Stimulated activated naive CD8-positive, alpha-beta T cell treated with anti-CD3 and anti-CD28 coated beads, Interleukin-15, amount 100 ng/mL, for 72 hours (primary cell): Measurements from ENCODE around the gene SYNGAP1.
"Not testable (repeated sequence)": the region's sequence is repeated elsewhere in the genome, so short reads cannot be mapped to it uniquely, and the experiment has no call there.

Source experiments
- ATAC-seq: fragments of 150-1000 bp; cut with Tn5 transposase; 2 replicates; pipeline ENCODE4 v1.10.0; 2021; ENCODE audit warnings: mild to moderate bottlenecking, moderate library complexity
- DNase-seq, 2 donors: peaks; one replicate each; pipeline ENCODE4 v3.0.0; 2021 to 2022
- H3K27ac Mint-ChIP-seq, 2 donors: one replicate each; pipeline ENCODE4 v1.8.0; 2022; ENCODE audit warnings: mild to moderate bottlenecking in 2 of 2, mixed read lengths in 2 of 2, moderate library complexity in 2 of 2
- H3K27me3 Mint-ChIP-seq: one replicate; pipeline ENCODE4 v1.8.0; 2022; ENCODE audit warnings: mixed read lengths
- H3K4me1 Mint-ChIP-seq: one replicate; pipeline ENCODE4 v1.8.0; 2022; ENCODE audit warnings: mild to moderate bottlenecking, mixed read lengths
- H3K4me3 Mint-ChIP-seq, 2 donors: one replicate each; pipeline ENCODE4 v1.8.0; 2022; ENCODE audit warnings: mild to moderate bottlenecking in 2 of 2, mixed read lengths in 2 of 2, moderate library complexity in 1 of 2
- H3K9me3 Mint-ChIP-seq, 2 donors: one replicate each; pipeline ENCODE4 v1.8.0; 2022; ENCODE audit warnings: mixed read lengths in 2 of 2

SYNGAP1 gene

DNA sequence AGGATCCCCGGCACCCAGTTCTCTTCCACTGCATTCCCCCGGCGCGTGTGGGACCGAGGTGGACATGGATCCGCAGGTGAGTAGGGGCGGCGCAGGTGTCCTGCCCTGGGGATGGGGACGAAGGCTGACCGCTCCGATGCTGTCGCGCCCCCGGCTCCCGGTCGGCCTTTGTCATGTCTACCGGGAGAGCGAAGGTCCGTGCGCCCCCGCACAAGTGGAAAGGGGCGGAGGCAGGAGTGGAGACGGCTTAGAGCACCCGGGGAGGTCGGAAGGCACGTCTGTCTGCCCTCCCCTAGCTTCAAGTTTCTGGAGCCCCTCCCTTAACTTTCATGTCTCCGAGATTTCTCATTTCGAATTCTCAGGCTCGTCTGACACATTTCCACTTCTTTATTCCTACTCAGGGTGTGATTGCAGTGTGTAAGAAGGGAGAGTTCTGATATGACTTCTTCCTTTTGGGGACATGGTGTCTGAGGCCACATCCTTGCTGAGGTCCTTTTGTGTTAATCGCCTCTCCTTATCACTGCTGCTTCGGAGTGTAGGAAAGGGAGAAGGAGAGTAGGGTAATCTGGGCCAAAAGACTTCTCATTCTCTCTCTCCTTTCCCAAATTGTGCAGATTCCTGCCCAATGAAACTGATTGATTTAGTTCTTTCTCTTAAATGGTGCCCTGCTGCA, 27.8 kb upstream of the SYNGAP1 start:
- ATAC-seq: peak; percentile 52
- H3K4me3 Mint-ChIP-seq: peak overlapping the region; percentile 94 to 97
- H3K27me3 Mint-ChIP-seq: no peaks in the 10 kb centered on the region
- H3K4me1 Mint-ChIP-seq: peaks cover 43% of the 10 kb centered on the region
- peak overlapping the region; percentile 94 to 97 for H3K27ac Mint-ChIP-seq
- peak; percentile 37 to 61 for DNase-seq
- H3K9me3 Mint-ChIP-seq: no peaks in the 10 kb centered on the region

DNA sequence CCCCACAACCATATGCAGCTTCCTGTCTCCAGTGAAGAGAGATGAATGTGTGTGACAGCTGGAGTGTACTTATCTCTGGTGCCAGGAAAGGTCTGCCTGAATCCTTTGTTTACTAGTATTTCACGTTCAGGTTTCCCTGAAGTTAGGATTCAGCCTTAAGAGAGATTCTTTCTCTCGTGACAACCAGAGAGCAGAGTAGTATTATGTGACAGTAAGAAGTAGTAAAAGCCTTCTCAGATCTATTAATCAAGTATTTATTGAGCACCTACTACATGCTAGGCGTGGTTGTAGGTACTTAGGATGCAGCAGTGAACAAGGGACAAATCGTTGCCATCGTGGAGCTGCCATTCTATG, 27.3 kb upstream of the SYNGAP1 start:
- Mint-ChIP-seq H3K9me3 (no peaks in the 10 kb centered on the region), H3K27ac (peak overlapping the region; percentile 94 to 97), H3K4me3 (peak overlapping the region; percentile 94 to 97), H3K4me1 (peaks cover 43% of the 10 kb centered on the region), H3K27me3 (no peaks in the 10 kb centered on the region)
- ATAC-seq: no peak
- DNase-seq: no peak

DNA sequence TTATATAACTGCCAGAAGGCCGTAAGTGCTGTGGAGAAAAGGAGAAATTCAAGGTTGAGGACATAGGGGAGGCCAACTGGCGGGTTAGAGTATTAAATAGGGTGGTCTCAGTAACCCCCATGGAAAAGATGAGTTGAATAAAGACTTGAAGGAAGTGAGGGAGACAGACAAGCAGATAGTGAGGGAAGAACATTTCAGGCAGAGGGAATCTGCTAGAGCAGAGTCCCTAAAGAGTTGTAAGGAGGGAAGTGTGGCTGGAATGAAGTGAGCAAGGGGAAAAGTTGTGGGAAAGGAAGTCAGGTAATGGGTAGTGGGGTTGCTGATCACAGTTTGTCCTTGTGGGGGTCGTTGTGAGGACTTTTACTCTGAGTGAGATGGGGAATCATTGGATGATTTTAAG, 26.9 kb upstream of the SYNGAP1 start:
- Mint-ChIP-seq H3K9me3 (no peaks in the 10 kb centered on the region), H3K4me1 (peaks cover 43% of the 10 kb centered on the region)
- no peak for DNase-seq

DNA sequence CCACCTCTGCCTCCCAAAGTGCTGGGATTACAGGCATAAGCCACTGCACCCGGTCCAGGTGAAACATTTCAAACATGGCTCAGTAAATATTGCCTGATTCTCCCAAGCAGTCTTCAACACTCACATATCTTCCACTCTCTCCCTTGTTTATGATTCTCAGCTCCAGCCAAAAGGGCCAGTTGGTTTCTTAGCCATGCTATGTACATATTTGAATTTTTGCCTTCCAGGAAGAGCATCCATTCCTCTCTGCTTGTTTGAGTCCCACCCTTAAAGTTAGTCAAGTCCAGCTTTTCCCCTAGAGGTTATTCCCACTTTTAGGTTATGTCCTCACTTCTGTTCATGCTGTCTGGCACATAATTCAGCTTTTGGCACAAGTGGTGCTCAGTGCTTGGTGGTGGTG, 22.3 kb upstream of the SYNGAP1 start:
- ATAC-seq (no peak), DNase-seq (no peak)
- no peaks in the 10 kb centered on the region for H3K9me3 Mint-ChIP-seq
- no peaks in the 10 kb centered on the region for H3K27me3 Mint-ChIP-seq
- H3K4me1 Mint-ChIP-seq: peaks cover 29% of the 10 kb centered on the region
- H3K27ac Mint-ChIP-seq: no peak overlapping the region
- no peak overlapping the region for H3K4me3 Mint-ChIP-seq

More for the DNA sequence above, 26.9 kb upstream of the SYNGAP1 start:
- peak overlapping the region; percentile 45 to 94 for H3K27ac Mint-ChIP-seq
- ATAC-seq: no peak
- H3K27me3 Mint-ChIP-seq: no peaks in the 10 kb centered on the region
- H3K4me3 Mint-ChIP-seq: peak overlapping the region; percentile 94 to 97

DNA sequence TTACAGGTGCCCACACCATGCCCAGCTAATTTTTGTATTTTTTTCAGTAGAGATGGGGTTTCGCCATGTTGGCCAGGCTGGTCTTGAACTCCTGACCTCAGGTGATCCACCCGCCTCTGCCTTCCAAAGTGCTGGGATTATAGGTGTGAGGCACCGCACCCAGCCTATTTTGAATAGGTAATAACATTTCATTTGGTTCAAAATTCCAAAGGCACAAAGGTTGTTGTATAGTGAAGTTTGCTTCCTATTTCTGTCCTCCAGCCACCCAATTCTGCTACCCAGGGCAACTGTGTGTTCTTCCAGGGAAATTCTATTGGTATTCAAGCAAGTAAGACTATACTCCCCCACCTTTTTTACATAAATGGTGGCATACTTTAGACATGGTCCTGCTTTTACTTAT, 21.3 kb upstream of the SYNGAP1 start:
- peaks cover 19% of the 10 kb centered on the region for H3K4me1 Mint-ChIP-seq
- H3K27me3 Mint-ChIP-seq, H3K9me3 Mint-ChIP-seq, H3K27ac Mint-ChIP-seq, H3K4me3 Mint-ChIP-seq, ATAC-seq, DNase-seq: not testable (repeated sequence)

DNA sequence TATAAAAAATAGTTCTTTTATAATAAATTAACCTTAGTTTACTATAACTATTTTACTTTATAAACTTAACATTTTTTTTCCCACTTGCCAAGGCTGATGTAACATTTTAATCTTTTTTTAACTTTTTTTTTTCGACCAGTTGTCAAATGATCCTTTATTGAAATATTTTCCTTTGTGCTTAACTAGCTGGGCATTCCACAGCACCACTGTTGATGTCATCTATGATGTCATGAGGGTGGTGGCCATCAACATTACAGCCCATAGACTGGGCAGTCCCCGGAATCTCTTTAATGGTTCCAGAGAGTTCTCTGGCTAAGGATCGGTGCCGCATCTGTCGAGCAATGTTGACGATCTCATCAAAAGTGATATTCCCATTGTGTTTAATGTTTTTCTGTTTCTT, 20.0 kb upstream of the SYNGAP1 start:
- not testable (repeated sequence) for H3K9me3 Mint-ChIP-seq, H3K4me1 Mint-ChIP-seq, DNase-seq, ATAC-seq, H3K4me3 Mint-ChIP-seq, H3K27me3 Mint-ChIP-seq, H3K27ac Mint-ChIP-seq

DNA sequence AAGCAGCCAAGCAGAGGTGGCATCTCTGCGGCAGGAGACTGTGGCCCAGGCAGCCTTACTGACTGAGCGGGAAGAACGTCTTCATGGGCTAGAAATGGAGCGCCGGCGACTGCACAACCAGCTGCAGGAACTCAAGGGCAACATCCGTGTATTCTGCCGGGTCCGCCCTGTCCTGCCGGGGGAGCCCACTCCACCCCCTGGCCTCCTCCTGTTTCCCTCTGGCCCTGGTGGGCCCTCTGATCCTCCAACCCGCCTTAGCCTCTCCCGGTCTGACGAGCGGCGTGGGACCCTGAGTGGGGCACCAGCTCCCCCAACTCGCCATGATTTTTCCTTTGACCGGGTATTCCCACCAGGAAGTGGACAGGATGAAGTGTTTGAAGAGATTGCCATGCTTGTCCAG, 15.0 kb upstream of the SYNGAP1 start:
- ATAC-seq: no peak
- no peaks in the 10 kb centered on the region for H3K9me3 Mint-ChIP-seq
- no peaks in the 10 kb centered on the region for H3K27me3 Mint-ChIP-seq
- peaks cover 12% of the 10 kb centered on the region for H3K4me1 Mint-ChIP-seq
- H3K27ac Mint-ChIP-seq: no peak overlapping the region
- DNase-seq: no peak
- no peak overlapping the region for H3K4me3 Mint-ChIP-seq

DNA sequence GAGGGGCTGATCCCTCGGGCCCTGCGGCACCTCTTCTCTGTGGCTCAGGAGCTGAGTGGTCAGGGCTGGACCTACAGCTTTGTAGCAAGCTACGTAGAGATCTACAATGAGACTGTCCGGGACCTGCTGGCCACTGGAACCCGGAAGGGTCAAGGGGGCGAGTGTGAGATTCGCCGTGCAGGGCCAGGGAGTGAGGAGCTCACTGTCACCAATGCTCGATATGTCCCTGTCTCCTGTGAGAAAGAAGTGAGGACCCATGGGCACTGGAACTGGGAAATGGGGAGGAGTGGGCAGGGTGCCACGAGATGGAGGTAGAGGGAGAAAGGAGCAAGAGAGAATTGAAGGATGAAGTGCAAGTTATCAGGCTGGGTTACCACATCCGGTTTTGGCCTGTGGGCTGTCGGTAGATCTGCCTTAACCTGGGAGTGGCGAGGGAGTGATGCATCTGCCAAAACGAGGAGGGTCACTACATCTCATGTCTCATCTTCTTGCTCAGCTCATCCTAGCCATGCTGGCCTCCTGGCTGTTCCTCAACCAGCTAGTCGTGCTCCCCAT, 14.4 kb upstream of the SYNGAP1 start:
- H3K9me3 Mint-ChIP-seq: no peaks in the 10 kb centered on the region
- H3K4me1 Mint-ChIP-seq: peaks cover 15% of the 10 kb centered on the region
- H3K4me3 Mint-ChIP-seq: no peak overlapping the region
- peak overlapping the region in 1 of 2 donors; percentile 50 for H3K27ac Mint-ChIP-seq
- no peak for DNase-seq
- no peaks in the 10 kb centered on the region for H3K27me3 Mint-ChIP-seq
- ATAC-seq: no peak

DNA sequence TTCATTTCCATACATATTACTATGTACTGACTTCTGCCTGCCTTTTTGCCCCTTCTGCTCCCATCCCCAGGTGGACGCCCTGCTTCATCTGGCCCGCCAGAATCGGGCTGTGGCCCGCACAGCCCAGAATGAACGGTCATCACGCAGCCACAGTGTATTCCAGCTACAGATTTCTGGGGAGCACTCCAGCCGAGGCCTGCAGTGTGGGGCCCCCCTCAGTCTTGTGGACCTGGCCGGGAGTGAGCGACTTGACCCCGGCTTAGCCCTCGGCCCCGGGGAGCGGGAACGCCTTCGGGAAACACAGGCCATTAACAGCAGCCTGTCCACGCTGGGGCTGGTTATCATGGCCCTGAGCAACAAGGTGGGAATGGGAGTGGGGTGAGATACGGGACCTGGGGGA, 13.7 kb upstream of the SYNGAP1 start:
- Mint-ChIP-seq H3K4me1 (peaks cover 15% of the 10 kb centered on the region), H3K9me3 (no peaks in the 10 kb centered on the region), H3K27ac (no peak overlapping the region), H3K27me3 (no peaks in the 10 kb centered on the region), H3K4me3 (no peak overlapping the region)
- ATAC-seq (no peak), DNase-seq (no peak)

DNA sequence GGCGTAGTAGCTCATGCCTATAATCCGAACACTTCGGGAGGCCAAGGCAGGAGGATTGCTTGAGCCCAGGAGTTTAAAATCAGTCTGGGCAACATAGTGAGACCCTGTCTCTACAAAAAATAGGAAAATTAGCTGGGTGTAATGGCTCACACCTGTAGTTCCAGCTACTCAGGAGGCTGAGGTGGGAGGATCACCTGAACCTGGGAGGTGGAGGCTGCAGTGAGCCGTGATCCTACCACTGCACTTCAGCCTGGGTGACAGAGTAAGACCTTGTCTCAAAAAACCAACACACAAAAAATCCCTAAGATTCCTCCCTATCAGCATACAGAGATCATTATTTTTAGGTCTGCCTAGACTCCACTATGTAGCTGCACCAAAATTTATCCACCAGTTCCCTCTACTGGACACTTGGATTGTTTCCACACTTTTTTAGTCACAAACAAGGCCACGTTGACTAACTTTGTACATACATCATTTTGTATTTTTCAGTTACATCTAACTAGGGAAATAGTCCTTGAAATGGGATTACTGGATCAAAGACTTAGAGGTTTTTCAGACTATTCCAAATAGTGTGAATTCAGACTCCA, 12.6 kb upstream of the SYNGAP1 start:
- DNase-seq: no peak
- no peaks in the 10 kb centered on the region for H3K27me3 Mint-ChIP-seq
- H3K27ac Mint-ChIP-seq: no peak overlapping the region
- no peaks in the 10 kb centered on the region for H3K9me3 Mint-ChIP-seq
- no peak overlapping the region for H3K4me3 Mint-ChIP-seq
- H3K4me1 Mint-ChIP-seq: peaks cover 24% of the 10 kb centered on the region
- no peak for ATAC-seq

DNA sequence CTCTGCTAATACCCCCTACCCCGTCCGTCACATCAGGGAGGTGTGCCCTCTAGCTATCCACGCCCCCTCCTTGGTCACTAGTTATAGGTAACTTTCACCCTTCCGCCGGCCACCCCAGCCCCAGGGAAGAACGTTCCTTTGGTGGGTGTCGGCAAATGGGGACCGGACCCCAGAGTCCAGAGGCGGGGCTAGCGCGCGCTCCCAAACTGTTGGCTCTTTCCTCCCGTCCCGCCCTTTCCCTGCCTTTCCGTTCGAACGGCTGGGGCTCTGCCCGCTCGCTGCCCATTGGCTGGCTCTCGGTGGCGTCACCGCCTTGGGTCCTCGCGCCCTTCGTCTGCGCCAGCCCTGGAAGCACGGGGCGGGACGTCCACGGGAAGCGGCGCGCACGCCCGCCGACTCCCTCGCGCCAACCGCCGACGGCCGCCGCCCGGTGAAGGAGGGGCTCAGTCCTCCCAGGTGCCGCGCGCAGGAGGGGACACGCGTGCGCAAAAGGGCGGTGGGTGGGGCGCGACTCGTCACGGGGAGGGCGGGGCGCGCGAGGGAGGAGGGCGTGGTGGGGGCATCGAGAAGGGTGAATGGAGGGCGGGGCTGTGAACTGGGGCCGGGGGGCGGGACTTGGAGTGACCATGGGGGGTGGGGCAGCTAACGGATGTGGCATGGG, 9.7 kb upstream of the SYNGAP1 start:
- H3K4me3 Mint-ChIP-seq: peak overlapping the region; percentile 76 to 90
- H3K27me3 Mint-ChIP-seq: no peaks in the 10 kb centered on the region
- peak; percentile 86 for ATAC-seq
- no peaks in the 10 kb centered on the region for H3K9me3 Mint-ChIP-seq
- H3K27ac Mint-ChIP-seq: peak overlapping the region; percentile 95
- DNase-seq: peak; percentile 97 to 98
- H3K4me1 Mint-ChIP-seq: peaks cover 53% of the 10 kb centered on the region

DNA sequence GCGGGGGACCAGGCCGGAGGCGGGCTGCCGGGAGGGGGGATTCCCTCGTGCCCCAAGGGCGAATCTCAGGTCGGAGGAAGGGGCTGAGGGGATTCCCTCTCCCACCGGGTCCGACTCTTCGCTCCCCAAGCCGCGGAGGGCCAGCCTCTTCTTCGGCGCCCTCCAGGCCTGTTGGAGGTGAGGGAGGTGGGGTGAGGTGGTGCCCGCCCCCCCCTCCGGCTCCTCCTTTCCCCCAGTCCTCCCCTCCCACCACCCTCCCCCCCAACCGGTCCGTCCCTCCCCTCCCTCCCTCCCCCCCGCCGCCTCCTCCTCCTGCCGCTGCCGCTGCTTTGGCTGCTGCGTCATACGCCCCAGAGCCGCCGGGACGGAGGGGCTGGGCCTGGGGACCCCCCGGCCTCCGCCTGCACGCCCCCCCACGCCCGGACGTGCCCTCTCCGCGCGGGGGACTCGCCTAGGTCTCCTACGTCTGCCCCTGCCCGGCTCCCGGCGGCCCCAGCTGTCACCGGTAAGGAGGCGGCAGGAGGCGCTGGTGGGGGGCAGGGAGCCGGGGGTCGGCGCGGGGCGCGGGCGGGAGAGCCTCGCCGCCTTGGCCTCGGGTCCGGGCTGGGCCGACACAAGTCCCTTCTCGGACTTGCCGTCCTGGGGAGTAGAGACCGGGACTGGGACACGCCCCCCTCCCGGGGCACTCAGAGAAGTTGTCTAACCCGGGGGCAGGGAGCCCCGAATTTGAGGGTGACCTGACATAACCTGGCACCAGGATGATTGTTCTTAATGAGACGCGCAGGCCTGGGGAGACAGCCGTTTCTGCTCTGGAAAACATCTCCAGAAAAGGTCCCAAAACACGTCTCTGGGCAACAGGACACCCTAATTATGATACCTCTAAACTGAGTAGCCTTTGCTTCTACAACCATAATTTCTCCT, 8.9 kb upstream of the SYNGAP1 start, which contains the start of gene PHF1:
Gene PHF1, plus strand, starts transcription at position 304 of the 921 bp plus-strand sequence. CDS start 1,250 bp downstream, outside the sequence.
- ATAC-seq (peak; percentile 67), DNase-seq (peak; percentile 91 to 93)
- peak within 1 kb of the TSS; percentile 95 for H3K27ac Mint-ChIP-seq
- H3K9me3 Mint-ChIP-seq: no peaks in the 10 kb centered on the region
- peak within 1 kb of the TSS; percentile 80 to 90 for H3K4me3 Mint-ChIP-seq
- peaks cover 61% of the 10 kb centered on the region for H3K4me1 Mint-ChIP-seq
- no peaks in the 10 kb centered on the region for H3K27me3 Mint-ChIP-seq

DNA sequence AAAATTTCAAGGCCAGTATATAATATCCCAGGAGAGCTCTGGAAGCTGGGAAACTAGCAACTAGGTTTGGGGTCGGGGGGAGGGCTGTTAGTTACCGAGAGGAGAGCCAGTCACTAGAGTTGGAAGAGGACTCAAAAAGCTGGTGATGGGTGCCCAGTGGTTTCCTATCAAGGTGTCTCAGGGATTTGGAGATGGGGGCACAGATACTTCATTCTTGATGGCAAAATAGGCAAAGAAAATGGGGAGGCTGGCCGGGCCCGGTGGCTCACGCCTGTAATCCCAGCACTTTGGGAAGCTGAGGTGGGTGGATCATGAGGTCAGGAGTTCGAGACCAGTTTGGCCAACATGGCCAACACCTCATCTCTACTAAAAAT, 8.2 kb upstream of the SYNGAP1 start:
- H3K9me3 Mint-ChIP-seq: no peaks in the 10 kb centered on the region
- no peak for DNase-seq
- H3K4me1 Mint-ChIP-seq: peaks cover 67% of the 10 kb centered on the region
- no peaks in the 10 kb centered on the region for H3K27me3 Mint-ChIP-seq
- no peak for ATAC-seq
- peak overlapping the region; percentile 80 to 81 for H3K4me3 Mint-ChIP-seq
- H3K27ac Mint-ChIP-seq: peak overlapping the region; percentile 70 to 74

DNA sequence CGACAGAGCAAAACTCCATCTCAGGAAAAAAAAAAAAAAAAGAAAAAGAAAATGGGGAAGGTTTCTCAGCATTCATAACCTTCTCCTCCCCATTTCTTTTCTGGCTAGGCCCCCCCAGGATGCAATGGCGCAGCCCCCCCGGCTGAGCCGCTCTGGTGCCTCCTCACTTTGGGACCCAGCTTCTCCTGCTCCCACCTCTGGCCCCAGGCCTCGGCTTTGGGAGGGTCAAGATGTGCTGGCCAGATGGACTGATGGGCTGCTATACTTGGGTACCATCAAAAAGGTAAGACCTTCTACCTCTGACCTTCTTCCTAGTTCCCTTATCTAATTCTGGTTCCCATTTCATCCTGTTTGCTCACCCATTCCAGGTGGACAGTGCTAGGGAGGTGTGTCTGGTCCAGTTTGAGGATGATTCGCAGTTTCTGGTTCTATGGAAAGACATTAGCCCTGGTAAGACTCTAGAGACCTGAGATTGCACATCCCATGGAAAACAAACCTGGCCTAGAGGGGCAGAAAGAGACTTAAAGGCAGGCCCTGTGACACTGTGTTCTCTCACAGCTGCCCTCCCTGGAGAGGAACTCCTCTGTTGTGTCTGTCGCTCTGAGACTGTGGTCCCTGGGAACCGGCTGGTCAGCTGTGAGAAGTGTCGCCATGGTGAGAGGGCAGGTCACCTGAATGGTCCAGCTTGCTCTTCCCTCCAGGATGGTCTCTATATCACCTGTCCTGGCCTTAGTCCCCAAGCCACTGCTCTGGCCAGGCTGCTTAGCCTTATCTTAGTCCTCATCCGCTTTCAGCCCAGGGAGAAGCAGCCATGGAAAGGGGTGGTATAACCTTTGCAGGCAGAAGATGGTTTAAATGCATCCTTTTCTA, 7.5 kb upstream of the SYNGAP1 start:
- Mint-ChIP-seq H3K4me3 (peak overlapping the region; percentile 28 to 80), H3K9me3 (no peaks in the 10 kb centered on the region), H3K27me3 (no peaks in the 10 kb centered on the region), H3K4me1 (peaks cover 72% of the 10 kb centered on the region), H3K27ac (no peak overlapping the region)
- ATAC-seq: no peak
- DNase-seq: no peak
